ENCODE measurements around the gene SNAPC4. TPM values are rescaled to one million over a fixed set of nuclear protein-coding genes. Genes with fewer than 3 reads are reported as not detected.
A peak's percentile ranks its signal among the peaks of the same experiment; 100 is the strongest.

Gene SNAPC4
- total RNA-seq, 1 experiment from 2014 or later = 29.7 TPM

GRCh38 chr9:136403915-136404800 lies 4.2 kb upstream of the SNAPC4 start:
- TF ChIP-seq CTCF (conservative IDR thresholded peaks at IDR 0.05) = no peak
- H2BK12ac ChIP-seq (ENCODE audit: insufficient read length, low read depth, low read length) = no peak overlapping the region
- peaks cover 5% of the 10 kb centered on the region for H3K23me2 ChIP-seq (ENCODE audit: insufficient read length, low read depth, low read length, poor library complexity, severe bottlenecking)
- Mint-ChIP-seq H3K27ac (peak overlapping the region in 2 of 3 experiments; percentile 48; a peak in 2 of 7 replicates), H3K27me3 (ENCODE audit: low read depth) (no peaks in the 10 kb centered on the region; the same call in 1 of the 2 replicates), H3K9me3 (no peaks in the 10 kb centered on the region), H3K4me1 (peaks cover 12% of the 10 kb centered on the region in 2 experiments), H3K4me3 (no peak overlapping the region; a peak in 1 of 5 replicates), H3K36me3 (ENCODE audit: insufficient read depth in 1 of 3, low read depth in 3 of 3) (peaks cover 30 to 71% (median 63%) of the 10 kb centered on the region in 3 experiments)
- H3K27ac ChIP-seq (ENCODE audit: insufficient read length, low read depth, low read length) = no peak overlapping the region
- H4K91ac ChIP-seq (ENCODE audit: insufficient read length, low read depth, low read length) = no peak overlapping the region
- no peak overlapping the region for H2BK120ac ChIP-seq (ENCODE audit: low read depth, low read length, poor library complexity, severe bottlenecking)
- no peak overlapping the region for H4K8ac ChIP-seq (replicated peaks; ENCODE audit: insufficient read length, low read depth, low read length)
- H2BK15ac ChIP-seq (ENCODE audit: low read depth, low read length) = no peak overlapping the region
- H4K5ac ChIP-seq (ENCODE audit: insufficient read length, low read depth, low read length) = no peak overlapping the region
- no peak overlapping the region for H3K9ac ChIP-seq (ENCODE audit: extremely low read depth, insufficient read length, low read length)
- no peak overlapping the region for H3K23ac ChIP-seq (ENCODE audit: insufficient read length, low read depth, low read length)
- no peaks in the 10 kb centered on the region for H3K9me3 ChIP-seq (ENCODE audit: control insufficient read depth, low read depth, low read length)
- no peak overlapping the region for H3K56ac ChIP-seq (ENCODE audit: insufficient read length, low read depth, low read length)
- no peak overlapping the region for H2BK5ac ChIP-seq (ENCODE audit: insufficient read length, low read length)
- no peak for DNase-seq
- H3K79me1 ChIP-seq (ENCODE audit: insufficient read depth, low read depth, low read length, poor library complexity, severe bottlenecking) = peaks cover 9% of the 10 kb centered on the region
- H3K79me2 ChIP-seq (ENCODE audit: insufficient read depth, low read length) = peaks cover 7% of the 10 kb centered on the region; the same call in 1 of the 2 replicates
- no peaks in the 10 kb centered on the region for H3K4me1 ChIP-seq (ENCODE audit: insufficient read depth, low read length)
- H2BK20ac ChIP-seq (ENCODE audit: low read depth, low read length, poor library complexity, severe bottlenecking) = no peak overlapping the region
- WGBS (ENCODE audit: extremely low coverage, insufficient read length, low lambda C conversion rate) = no CpG with 5 or more reads among the region's 32 CpGs
- no peak overlapping the region for H3T11ph ChIP-seq (ENCODE audit: low read length)
- H2AFZ ChIP-seq (ENCODE audit: low read length) = no peak overlapping the region
- H3K4me2 ChIP-seq (ENCODE audit: insufficient read depth, insufficient read length, low read length) = no peak overlapping the region
- H2AK5ac ChIP-seq (ENCODE audit: insufficient read length, low read length) = no peak overlapping the region
- no peak overlapping the region for H3K14ac ChIP-seq (ENCODE audit: insufficient read depth, low read length)
- H4K20me1 ChIP-seq (ENCODE audit: control insufficient read depth, insufficient read depth, insufficient read length) = no peaks in the 10 kb centered on the region
- no peak overlapping the region for H3K4ac ChIP-seq (ENCODE audit: low read depth, low read length)
- H3K27me3 ChIP-seq (ENCODE audit: insufficient read depth, low read length) = no peaks in the 10 kb centered on the region
- no peak overlapping the region for H3K18ac ChIP-seq (ENCODE audit: insufficient read length, low read depth, low read length)
